Activated CD8-positive, alpha-beta T cell treated with anti-CD3 and anti-CD28 coated beads, Interleukin-2, amount 10 ng/mL, durations not matched to agents 7 days and 5 days (primary cell): Measurements from ENCODE around the gene PIAS2. TPM values are rescaled to one million over a fixed set of nuclear protein-coding genes. Genes with fewer than 3 reads are reported as not detected.
A peak's percentile ranks its signal among the peaks of the same experiment; 100 is the strongest.
"Not testable (repeated sequence)": the region's sequence is repeated elsewhere in the genome, so short reads cannot be mapped to it uniquely, and the experiment has no call there.

ENCODE experiments used
- ATAC-seq: fragments of 150-1000 bp; cut with Tn5 transposase; one replicate; pipeline ENCODE4 v1.10.0; 2021; ENCODE audit warnings: moderate library complexity
- CTCF ChIA-PET: fragments of 350-600 bp; sonication (Branson Sonifier 250); formaldehyde crosslinking; loops from one replicate; lab custom pipeline; 2021; ENCODE audit warnings: antibody characterized with exemption; lab: Charles Lee
- POLR2A ChIA-PET: fragments of 350-600 bp; sonication (Branson Sonifier 250); formaldehyde crosslinking; loops from one replicate; lab custom pipeline; 2021; ENCODE audit warnings: antibody characterized with exemption; lab: Charles Lee
- DNase-seq: peaks from one replicate; pipeline ENCODE4 v3.0.0-alpha.2; 2020
- H3K27ac Mint-ChIP-seq: one replicate; pipeline ENCODE4 v1.8.0; 2021; ENCODE audit warnings: mild to moderate bottlenecking, mixed read lengths
- H3K27me3 Mint-ChIP-seq: one replicate; pipeline ENCODE4 v1.8.0; 2021; ENCODE audit warnings: low read depth, mixed read lengths
- H3K36me3 Mint-ChIP-seq: one replicate; pipeline ENCODE4 v1.8.0; 2021; ENCODE audit warnings: low read depth, mixed read lengths
- H3K4me1 Mint-ChIP-seq: one replicate; pipeline ENCODE4 v1.8.0; 2021; ENCODE audit warnings: low read depth, mixed read lengths
- H3K4me3 Mint-ChIP-seq: one replicate; pipeline ENCODE4 v1.8.0; 2021; ENCODE audit warnings: mild to moderate bottlenecking, mixed read lengths
- H3K9me3 Mint-ChIP-seq: one replicate; pipeline ENCODE4 v1.8.0; 2022; ENCODE audit warnings: mixed read lengths; ENCODE audit not compliant: insufficient read depth
- total RNA-seq, 2 experiments: library from RNA; stranded (reverse); gene quantifications; one replicate each; pipeline ENCODE4 v1.2.3, GENCODE V29; 2021

PIAS2 gene, protein sequence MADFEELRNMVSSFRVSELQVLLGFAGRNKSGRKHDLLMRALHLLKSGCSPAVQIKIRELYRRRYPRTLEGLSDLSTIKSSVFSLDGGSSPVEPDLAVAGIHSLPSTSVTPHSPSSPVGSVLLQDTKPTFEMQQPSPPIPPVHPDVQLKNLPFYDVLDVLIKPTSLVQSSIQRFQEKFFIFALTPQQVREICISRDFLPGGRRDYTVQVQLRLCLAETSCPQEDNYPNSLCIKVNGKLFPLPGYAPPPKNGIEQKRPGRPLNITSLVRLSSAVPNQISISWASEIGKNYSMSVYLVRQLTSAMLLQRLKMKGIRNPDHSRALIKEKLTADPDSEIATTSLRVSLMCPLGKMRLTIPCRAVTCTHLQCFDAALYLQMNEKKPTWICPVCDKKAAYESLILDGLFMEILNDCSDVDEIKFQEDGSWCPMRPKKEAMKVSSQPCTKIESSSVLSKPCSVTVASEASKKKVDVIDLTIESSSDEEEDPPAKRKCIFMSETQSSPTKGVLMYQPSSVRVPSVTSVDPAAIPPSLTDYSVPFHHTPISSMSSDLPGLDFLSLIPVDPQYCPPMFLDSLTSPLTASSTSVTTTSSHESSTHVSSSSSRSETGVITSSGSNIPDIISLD
- 10 to 100 TPM; 25.7 to 26.0 TPM for total RNA-seq

- CTCF ChIA-PET = no interaction called here
- H3K27me3 Mint-ChIP-seq = no peaks in the 10 kb centered on the region
Observed at GRCh38 chr18:46917108-46917802, at the start of gene PIAS2, which contains the start of gene KATNAL2. Gene PIAS2 (minus strand): TSS chr18:46917507. CDS start chr18:46917345, 162 bp downstream. Gene KATNAL2 (plus strand): TSS chr18:46917602. CDS start chr18:46946873, 29,271 bp downstream.

DNA sequence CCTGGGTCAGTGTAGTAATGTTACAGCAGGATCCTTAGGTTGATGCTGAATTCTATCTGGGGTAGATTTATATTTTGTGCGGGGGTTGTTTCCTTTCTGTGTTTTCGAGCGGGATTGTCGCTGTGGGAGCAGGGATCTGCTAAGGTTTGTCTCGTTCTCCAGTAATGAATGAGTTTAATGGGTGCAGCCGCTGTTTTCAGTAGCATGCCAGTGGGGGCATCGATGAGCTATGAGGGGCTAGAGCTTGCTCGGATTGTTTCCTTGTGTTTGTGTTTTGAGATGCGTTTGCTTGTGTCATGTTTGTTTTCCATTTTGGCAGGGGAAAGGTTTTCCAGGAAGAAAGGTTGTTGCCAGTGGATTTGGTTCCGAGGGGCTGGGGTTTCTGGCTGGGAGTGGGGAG, 49.0 kb upstream of the PIAS2 start:
- H3K4me3 Mint-ChIP-seq, H3K27ac Mint-ChIP-seq, ATAC-seq, H3K36me3 Mint-ChIP-seq, POLR2A ChIA-PET, DNase-seq, H3K27me3 Mint-ChIP-seq, H3K4me1 Mint-ChIP-seq, CTCF ChIA-PET: not testable (repeated sequence)
- peaks cover 13% of the 10 kb centered on the region for H3K9me3 Mint-ChIP-seq

More at GRCh38 chr18:46917108-46917802, at the start of gene PIAS2, which contains the start of gene KATNAL2:
- Mint-ChIP-seq H3K27ac (peak within 1 kb of the TSS; percentile 85), H3K36me3 (peaks cover 5% of the 10 kb centered on the region), H3K9me3 (no peaks in the 10 kb centered on the region), H3K4me1 (peaks cover 40% of the 10 kb centered on the region), H3K4me3 (peak within 1 kb of the TSS; percentile 87)
- DNase-seq (peak; percentile 72), ATAC-seq (peak; percentile 88)
- POLR2A ChIA-PET = interaction anchor here (0.7 to 1.4 kb wide), 4 partner anchors 29 to 164 kb away, joined by 3 to 5 read pairs (median 4); no protein-coding TSS in a partner anchor

DNA sequence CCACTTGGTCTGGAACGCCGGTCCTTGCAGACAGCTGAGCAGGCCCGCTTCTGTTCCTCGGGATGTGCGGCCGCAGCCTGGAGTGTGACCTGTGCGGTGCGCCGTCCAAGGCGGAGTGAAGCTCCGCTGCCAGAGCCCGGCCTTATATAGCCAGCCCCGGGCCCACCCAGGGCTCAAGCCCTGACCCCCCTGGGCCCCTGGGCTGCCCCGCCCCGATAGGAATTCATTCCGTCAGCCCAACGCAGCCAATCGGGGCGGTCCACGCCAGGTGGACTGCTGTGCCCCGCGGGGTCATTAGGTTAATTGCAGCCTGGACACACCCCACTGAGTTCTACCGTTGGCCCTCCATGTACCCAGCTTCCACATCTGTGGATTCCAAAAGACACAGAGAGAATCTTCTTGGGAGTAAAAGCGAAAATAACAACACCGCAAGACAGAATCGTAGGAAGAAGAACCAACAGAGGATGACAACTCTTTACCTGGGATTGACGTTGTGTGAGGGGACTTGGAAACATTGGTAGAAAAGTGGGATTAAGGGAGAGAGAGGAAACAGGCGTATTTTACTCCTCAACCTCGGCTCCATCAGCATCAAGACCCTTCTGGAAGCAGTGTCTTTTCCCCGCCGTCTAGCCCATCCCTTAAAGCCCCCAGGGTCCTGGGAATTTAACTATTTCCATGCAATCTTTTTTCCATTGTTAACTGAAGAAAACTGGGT, 47.4 kb upstream of the PIAS2 start:
- POLR2A ChIA-PET, DNase-seq, H3K36me3 Mint-ChIP-seq, H3K27ac Mint-ChIP-seq, H3K27me3 Mint-ChIP-seq, H3K4me3 Mint-ChIP-seq, H3K4me1 Mint-ChIP-seq, CTCF ChIA-PET: not testable (repeated sequence)
- ATAC-seq = peak; percentile 20
- peaks cover 13% of the 10 kb centered on the region for H3K9me3 Mint-ChIP-seq

- H3K9me3 Mint-ChIP-seq = peaks cover 13% of the 10 kb centered on the region
- CTCF ChIA-PET, H3K36me3 Mint-ChIP-seq, H3K27me3 Mint-ChIP-seq, ATAC-seq, H3K4me1 Mint-ChIP-seq, H3K4me3 Mint-ChIP-seq, H3K27ac Mint-ChIP-seq, POLR2A ChIA-PET, DNase-seq: not testable (repeated sequence)
Observed at GRCh38 chr18:46963656-46964578, 46.6 kb upstream of the PIAS2 start.

- ATAC-seq (no peak), DNase-seq (no peak)
- ChIA-PET CTCF (no interaction called here), POLR2A (no interaction called here)
- Mint-ChIP-seq H3K9me3 (peaks cover 6% of the 10 kb centered on the region), H3K4me1 (no peaks in the 10 kb centered on the region), H3K27me3 (no peaks in the 10 kb centered on the region), H3K4me3 (no peak overlapping the region), H3K27ac (no peak overlapping the region), H3K36me3 (no peaks in the 10 kb centered on the region)
Observed at GRCh38 chr18:46958209-46958608, 40.9 kb upstream of the PIAS2 start.

- no peaks in the 10 kb centered on the region for H3K9me3 Mint-ChIP-seq
- DNase-seq (no peak), ATAC-seq (no peak)
- no peak overlapping the region for H3K4me3 Mint-ChIP-seq
- POLR2A ChIA-PET = no interaction called here
- no peaks in the 10 kb centered on the region for H3K36me3 Mint-ChIP-seq
- no peak overlapping the region for H3K27ac Mint-ChIP-seq
- peaks cover 2% of the 10 kb centered on the region for H3K27me3 Mint-ChIP-seq
- no peaks in the 10 kb centered on the region for H3K4me1 Mint-ChIP-seq
- CTCF ChIA-PET = no interaction called here
Observed at GRCh38 chr18:46953195-46953594, 35.9 kb upstream of the PIAS2 start.

DNA sequence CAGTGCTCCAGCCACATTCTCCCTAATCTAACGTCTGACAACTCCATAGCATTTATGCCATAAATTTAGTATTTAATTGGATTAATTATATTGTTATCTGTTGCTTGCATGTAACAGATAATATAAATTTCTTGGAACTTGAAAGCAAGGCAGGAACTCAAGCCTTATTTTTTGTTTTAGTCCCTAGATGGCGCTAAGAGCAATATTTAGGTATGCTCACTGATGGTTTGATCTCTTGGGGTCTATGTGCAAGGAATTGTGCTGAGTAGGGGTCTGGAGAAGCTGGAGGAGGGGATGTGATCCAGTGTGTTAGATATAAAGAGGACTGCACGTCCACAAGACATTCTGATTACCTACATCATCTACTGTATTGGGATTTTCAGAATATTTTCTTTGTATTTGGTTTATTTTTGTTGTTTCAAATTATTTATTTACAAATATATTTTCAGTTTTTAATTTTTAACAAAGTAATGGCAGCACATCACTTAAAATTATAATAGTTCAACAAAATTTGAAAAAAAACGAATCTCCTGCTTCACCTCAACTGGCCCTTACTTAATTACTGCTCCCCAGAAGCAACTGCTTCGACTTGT, 32.9 kb upstream of the PIAS2 start:
- H3K27me3 Mint-ChIP-seq = peaks cover 4% of the 10 kb centered on the region
- ATAC-seq (no peak), DNase-seq (no peak)
- no peaks in the 10 kb centered on the region for H3K4me1 Mint-ChIP-seq
- H3K27ac Mint-ChIP-seq = no peak overlapping the region
- no peaks in the 10 kb centered on the region for H3K9me3 Mint-ChIP-seq
- no peaks in the 10 kb centered on the region for H3K36me3 Mint-ChIP-seq
- ChIA-PET POLR2A (no interaction called here), CTCF (interaction anchor here (1.4 kb wide), 1 partner anchor 99 kb away, joined by 3 read pairs; no protein-coding TSS in a partner anchor)
- H3K4me3 Mint-ChIP-seq = no peak overlapping the region

GRCh38 chr18:46946656-46947282, 29.5 kb upstream of the PIAS2 start:
- DNase-seq (peak; percentile 71), ATAC-seq (peak; percentile 97)
- H3K4me3 Mint-ChIP-seq = no peak overlapping the region
- no peaks in the 10 kb centered on the region for H3K36me3 Mint-ChIP-seq
- peaks cover 8% of the 10 kb centered on the region for H3K27me3 Mint-ChIP-seq
- H3K4me1 Mint-ChIP-seq = no peaks in the 10 kb centered on the region
- POLR2A ChIA-PET = interaction anchor here (0.6 to 1.8 kb wide), 2 partner anchors 29 to 33 kb away, joined by 4 to 5 read pairs; partner anchors contain the start of genes KATNAL2 and PIAS2
- no peaks in the 10 kb centered on the region for H3K9me3 Mint-ChIP-seq
- H3K27ac Mint-ChIP-seq = no peak overlapping the region
- CTCF ChIA-PET = no interaction called here

DNA sequence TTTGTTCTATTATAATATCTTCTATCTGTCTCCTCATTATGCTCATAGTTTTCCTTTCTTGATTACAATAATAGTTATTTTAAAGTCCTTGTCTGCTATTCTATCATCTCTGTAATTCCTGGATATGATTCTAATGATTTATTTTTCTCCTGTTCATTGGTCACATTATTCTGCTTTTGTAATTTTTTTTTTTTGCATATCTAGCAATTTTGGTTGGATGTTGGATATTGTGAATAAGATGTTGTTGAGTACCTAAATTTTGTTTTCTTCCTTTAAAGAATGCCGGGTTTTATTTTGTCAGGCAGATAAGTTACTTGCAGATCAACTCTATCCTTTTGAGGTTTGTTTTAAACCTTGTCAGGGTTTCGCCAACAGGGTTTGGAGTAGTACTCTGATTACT, 25.3 kb upstream of the PIAS2 start:
- H3K36me3 Mint-ChIP-seq = no peaks in the 10 kb centered on the region
- POLR2A ChIA-PET = no interaction called here

GRCh38 chr18:46939998-46940571, 22.8 kb upstream of the PIAS2 start:
- H3K27ac Mint-ChIP-seq = no peak overlapping the region
- POLR2A ChIA-PET = no interaction called here

More for the DNA sequence above, 25.3 kb upstream of the PIAS2 start:
- CTCF ChIA-PET = no interaction called here
- ATAC-seq (no peak), DNase-seq (no peak)
- H3K27me3 Mint-ChIP-seq = peaks cover 6% of the 10 kb centered on the region
- no peaks in the 10 kb centered on the region for H3K4me1 Mint-ChIP-seq
- no peak overlapping the region for H3K4me3 Mint-ChIP-seq
- no peaks in the 10 kb centered on the region for H3K9me3 Mint-ChIP-seq
- no peak overlapping the region for H3K27ac Mint-ChIP-seq

More at GRCh38 chr18:46939998-46940571, 22.8 kb upstream of the PIAS2 start:
- no peaks in the 10 kb centered on the region for H3K36me3 Mint-ChIP-seq
- H3K9me3 Mint-ChIP-seq = no peaks in the 10 kb centered on the region
- H3K27me3 Mint-ChIP-seq = peaks cover 3% of the 10 kb centered on the region
- no peak for DNase-seq
- H3K4me1 Mint-ChIP-seq = peaks cover under 1% of the 10 kb centered on the region
- CTCF ChIA-PET = interaction anchor here (0.8 kb wide), 1 partner anchor 9 kb away, joined by 3 read pairs; no protein-coding TSS in a partner anchor
- ATAC-seq = no peak
- H3K4me3 Mint-ChIP-seq = no peak overlapping the region
